Stomach (tissue), 9 donors: Measurements from ENCODE around the gene USP37. TPM values are rescaled to one million over a fixed set of nuclear protein-coding genes. Genes with fewer than 3 reads are reported as not detected.
A peak's percentile ranks its signal among the peaks of the same experiment; 100 is the strongest.

ENCODE experiments used
- DNase-seq, 2 donors: peaks; one replicate each; pipeline versions ENCODE4 v3.0.0 to v3.0.0-alpha.2; 2013 to 2019
- H3K27ac ChIP-seq, 5 donors: fragments of 200-600 bp in 4 of 5; sonication (generic) in 4 of 5; one replicate each; pipeline ENCODE4 v1.5.1; 2013 to 2019; ENCODE audit warnings: mild to moderate bottlenecking in 1 of 5, moderate library complexity in 1 of 5
- H3K27me3 ChIP-seq, 3 donors: fragments of 200-600 bp; sonication (generic); one replicate each; pipeline ENCODE4 v1.5.1; 2017 to 2019; ENCODE audit warnings: mixed run types in 1 of 3
- H3K36me3 ChIP-seq, 4 donors: fragments of 200-600 bp; sonication (generic); 1 replicate in 3 of 4; 2 replicates in 1 of 4; pipeline ENCODE4 v1.5.1; 2016 to 2019
- H3K4me1 ChIP-seq, 4 donors: fragments of 200-600 bp; sonication (generic); one replicate each; pipeline ENCODE4 v1.5.1; 2016 to 2019
- H3K4me3 ChIP-seq, 4 donors: fragments of 200-600 bp; sonication (generic) in 3 of 4; one replicate each; pipeline ENCODE4 v1.5.1; 2016 to 2019; ENCODE audit warnings: mild to moderate bottlenecking in 1 of 4
- H3K9me3 ChIP-seq, 4 donors: fragments of 200-600 bp; sonication (generic); one replicate each; pipeline ENCODE4 v1.5.1; 2016 to 2019
- CTCF ChIP-seq, 7 experiments: fragments of 450-650 bp in 4 of 7; fragments of 200-600 bp in 3 of 7; sonication (generic) in 3 of 7; IDR thresholded peaks; one replicate each; pipeline ENCODE4 v1.5.1; 2016 to 2019; ENCODE audit warnings: antibody characterized with exemption in 7 of 7, control low read depth in 2 of 7, mild to moderate bottlenecking in 1 of 7
- EP300 ChIP-seq: sonication (generic); formaldehyde crosslinking; IDR thresholded peaks from one replicate; pipeline ENCODE4 v1.6.1; 2017; ENCODE audit warnings: antibody characterized with exemption
- POLR2A ChIP-seq, 4 donors: fragments of 450-650 bp; IDR thresholded peaks; one replicate each; pipeline ENCODE4 v1.6.1; 2016; ENCODE audit warnings: antibody characterized with exemption in 4 of 4, control low read depth in 2 of 4, mild to moderate bottlenecking in 1 of 4, moderate library complexity in 1 of 4
- POLR2AphosphoS5 ChIP-seq, 3 donors: sonication (generic); formaldehyde crosslinking; IDR thresholded peaks; one replicate each; pipeline ENCODE4 v1.6.1; 2016; ENCODE audit warnings: antibody characterized with exemption in 3 of 3
- WGBS, 5 donors: extraction: QIAGEN DNeasy Blood & Tissue Kit in 3 of 5; methylation state at CpG; one replicate each; pipeline versions ENCODE4 v1.1.5 to v1.1.7; 2013 to 2018; 5-methylcytosine and 5-hydroxymethylcytosine counted together
- intact Hi-C: fragments of 100-400 bp; cut with DNase I; formaldehyde crosslinking; loops from one replicate; pipeline ENCODE4 v1.15.1; 2023; ENCODE audit warnings: low total_unique reads
- polyA plus RNA-seq, 3 donors: library from polyadenylated mRNA; stranded (reverse); fragments of 200-250 nt; gene quantifications; one replicate each; pipeline ENCODE4 v1.2.3, GENCODE V29; 2013
- total RNA-seq, 5 donors: library from RNA; depleted of rRNA; stranded (reverse); fragments of >200 nt; gene quantifications; one replicate each; pipeline versions ENCODE4 v1.1.0 to v1.2.3, GENCODE V29; 2014 to 2016
- donor health status: healthy with polysubstance abuse.
- donor health status: Bipolar disorder and iron deficiency.
- donor health status: healthy.

The USP37 gene
- total and polyA plus RNA-seq, 8 donors: 1.6 to 81.4 (median 5.2) TPM

- Histone ChIP-seq H3K27ac (no peak overlapping the region), H3K9me3 (no peaks in the 10 kb centered on the region), H3K36me3 (peaks cover 3 to 34% (median 32%) of the 10 kb centered on the region in 4 donors), H3K4me1 (peaks cover 0 to 16% (median 6%) of the 10 kb centered on the region in 4 donors), H3K27me3 (no peaks in the 10 kb centered on the region), H3K4me3 (no peak overlapping the region)
- DNase-seq: peak in 1 of 2 donors; percentile 30
- WGBS, 5 donors: 82 to 96% (median 87%) methylated on average over 7 of the region's 7 CpGs
- no peak for TF ChIP-seq POLR2A (IDR thresholded peaks at IDR 0.05)
- no peak for TF ChIP-seq EP300
- no peak for TF ChIP-seq CTCF (IDR thresholded peaks at IDR 0.05)
- no peak for TF ChIP-seq POLR2AphosphoS5 (IDR thresholded peaks at IDR 0.05)
- intact Hi-C loops: no loop called here
Observed at GRCh38 chr2:218444692-218445357, 123.3 kb downstream of the USP37 start.

- Histone ChIP-seq H3K27me3 (no peaks in the 10 kb centered on the region), H3K27ac (peak overlapping the region in 2 of 5 donors; percentile 14 to 25), H3K36me3 (no peaks in the 10 kb centered on the region), H3K9me3 (no peaks in the 10 kb centered on the region), H3K4me3 (no peak overlapping the region), H3K4me1 (peaks cover 13 to 19% (median 15%) of the 10 kb centered on the region in 4 donors)
- intact Hi-C loops: no loop called here
- WGBS, 5 donors: 12 to 41% (median 23%) methylated on average over 4 of the region's 4 CpGs
- peak; percentile 49 to 53 for DNase-seq
- TF ChIP-seq POLR2A (IDR thresholded peaks at IDR 0.05) (no peak), EP300 (no peak), POLR2AphosphoS5 (IDR thresholded peaks at IDR 0.05) (no peak), CTCF (IDR thresholded peaks at IDR 0.05) (no peak)
Observed at GRCh38 chr2:218438596-218438995, 129.6 kb downstream of the USP37 start.

GRCh38 chr2:218437969-218438368, 130.2 kb downstream of the USP37 start:
- peaks cover 13 to 19% (median 15%) of the 10 kb centered on the region in 4 donors for H3K4me1 ChIP-seq
- WGBS, 5 donors: 91 to 97% (median 92%) methylated on average over 1 of the region's 1 CpG
- TF ChIP-seq POLR2AphosphoS5 (IDR thresholded peaks at IDR 0.05): no peak
- intact Hi-C loops: no loop called here
- no peaks in the 10 kb centered on the region for H3K36me3 ChIP-seq
- DNase-seq: no peak
- peak overlapping the region in 4 of 5 donors; percentile 14 to 60 (median 29) for H3K27ac ChIP-seq
- no peaks in the 10 kb centered on the region for H3K27me3 ChIP-seq
- no peaks in the 10 kb centered on the region for H3K9me3 ChIP-seq
- H3K4me3 ChIP-seq: no peak overlapping the region

- no peaks in the 10 kb centered on the region for H3K36me3 ChIP-seq
- TF ChIP-seq POLR2AphosphoS5 (IDR thresholded peaks at IDR 0.05) (no peak), CTCF (IDR thresholded peaks at IDR 0.05) (no peak), POLR2A (IDR thresholded peaks at IDR 0.05) (no peak), EP300 (no peak)
- H3K27me3 ChIP-seq: no peaks in the 10 kb centered on the region
- H3K4me1 ChIP-seq: peaks cover 13 to 19% (median 15%) of the 10 kb centered on the region in 4 donors
- WGBS, 5 donors: 86 to 94% (median 88%) methylated on average over 4 to 5 of the region's 5 CpGs
- H3K9me3 ChIP-seq: no peaks in the 10 kb centered on the region
- no peak for DNase-seq
- no peak overlapping the region for H3K27ac ChIP-seq
- intact Hi-C loops: no loop called here
- no peak overlapping the region for H3K4me3 ChIP-seq
Observed at GRCh38 chr2:218436992-218437391, 131.2 kb downstream of the USP37 start.
